Measurements from ENCODE around the gene ZNF800.

ZNF800 gene

GRCh38 chr7:127379642-127380041 lies 12.9 kb downstream of the ZNF800 start:
- Mint-ChIP-seq H3K4me1 (ENCODE audit: low read depth) (peaks cover 45% of the 10 kb centered on the region), H3K9me3 (no peaks in the 10 kb centered on the region), H3K4me3 (no peak overlapping the region), H3K36me3 (ENCODE audit: low read depth) (peaks cover 23% of the 10 kb centered on the region), H3K27me3 (ENCODE audit: low read depth) (no peaks in the 10 kb centered on the region), H3K27ac (no peak overlapping the region)

- Mint-ChIP-seq H3K4me3 (no peak overlapping the region), H3K4me1 (ENCODE audit: low read depth) (peaks cover 47% of the 10 kb centered on the region), H3K9me3 (no peaks in the 10 kb centered on the region), H3K27ac (no peak overlapping the region), H3K27me3 (ENCODE audit: low read depth) (no peaks in the 10 kb centered on the region), H3K36me3 (ENCODE audit: low read depth) (peaks cover 28% of the 10 kb centered on the region)
Measured at GRCh38 chr7:127378537-127378936, 14.0 kb downstream of the ZNF800 start.

GRCh38 chr7:127377425-127377824 lies 15.1 kb downstream of the ZNF800 start:
- Mint-ChIP-seq H3K4me3 (no peak overlapping the region), H3K36me3 (ENCODE audit: low read depth) (peaks cover 28% of the 10 kb centered on the region), H3K27me3 (ENCODE audit: low read depth) (no peaks in the 10 kb centered on the region), H3K9me3 (no peaks in the 10 kb centered on the region), H3K27ac (no peak overlapping the region), H3K4me1 (ENCODE audit: low read depth) (peaks cover 38% of the 10 kb centered on the region)

- no peak overlapping the region for H3K4me3 Mint-ChIP-seq
- H3K9me3 Mint-ChIP-seq: no peaks in the 10 kb centered on the region
- no peak overlapping the region for H3K27ac Mint-ChIP-seq
- peaks cover 26% of the 10 kb centered on the region for H3K36me3 Mint-ChIP-seq (ENCODE audit: low read depth)
- no peaks in the 10 kb centered on the region for H3K27me3 Mint-ChIP-seq (ENCODE audit: low read depth)
- peaks cover 31% of the 10 kb centered on the region for H3K4me1 Mint-ChIP-seq (ENCODE audit: low read depth)
Measured at GRCh38 chr7:127375631-127376030, 16.9 kb downstream of the ZNF800 start.

- Mint-ChIP-seq H3K27me3 (ENCODE audit: low read depth) (no peaks in the 10 kb centered on the region), H3K4me3 (no peak overlapping the region), H3K4me1 (ENCODE audit: low read depth) (peaks cover 10% of the 10 kb centered on the region), H3K36me3 (ENCODE audit: low read depth) (peaks cover 15% of the 10 kb centered on the region), H3K27ac (no peak overlapping the region), H3K9me3 (no peaks in the 10 kb centered on the region)
Measured at GRCh38 chr7:127367679-127368078, 24.8 kb downstream of the ZNF800 start.

GRCh38 chr7:127366680-127367079 lies 25.8 kb downstream of the ZNF800 start:
- Mint-ChIP-seq H3K9me3 (no peaks in the 10 kb centered on the region), H3K27ac (no peak overlapping the region), H3K36me3 (ENCODE audit: low read depth) (peaks cover 15% of the 10 kb centered on the region), H3K27me3 (ENCODE audit: low read depth) (no peaks in the 10 kb centered on the region), H3K4me1 (ENCODE audit: low read depth) (peaks cover 10% of the 10 kb centered on the region), H3K4me3 (no peak overlapping the region)

- Mint-ChIP-seq H3K36me3 (ENCODE audit: low read depth) (peaks cover 15% of the 10 kb centered on the region), H3K4me1 (ENCODE audit: low read depth) (peaks cover 9% of the 10 kb centered on the region), H3K27me3 (ENCODE audit: low read depth) (no peaks in the 10 kb centered on the region), H3K27ac (no peak overlapping the region), H3K4me3 (no peak overlapping the region), H3K9me3 (no peaks in the 10 kb centered on the region)
Measured at GRCh38 chr7:127365957-127366315, 26.6 kb downstream of the ZNF800 start.

GRCh38 chr7:127365164-127365956 lies 27.1 kb downstream of the ZNF800 start:
- no peaks in the 10 kb centered on the region for H3K27me3 Mint-ChIP-seq (ENCODE audit: low read depth)
- peaks cover 9% of the 10 kb centered on the region for H3K4me1 Mint-ChIP-seq (ENCODE audit: low read depth)
- no peak overlapping the region for H3K27ac Mint-ChIP-seq
- no peaks in the 10 kb centered on the region for H3K9me3 Mint-ChIP-seq
- peaks cover 15% of the 10 kb centered on the region for H3K36me3 Mint-ChIP-seq (ENCODE audit: low read depth)
- no peak overlapping the region for H3K4me3 Mint-ChIP-seq

- Mint-ChIP-seq H3K4me3 (no peak overlapping the region), H3K9me3 (no peaks in the 10 kb centered on the region), H3K4me1 (ENCODE audit: low read depth) (peaks cover 4% of the 10 kb centered on the region), H3K27ac (no peak overlapping the region), H3K27me3 (ENCODE audit: low read depth) (no peaks in the 10 kb centered on the region), H3K36me3 (ENCODE audit: low read depth) (peaks cover 7% of the 10 kb centered on the region)
Measured at GRCh38 chr7:127362364-127363027, 30.0 kb downstream of the ZNF800 start.

- no peak overlapping the region for H3K27ac Mint-ChIP-seq
- no peaks in the 10 kb centered on the region for H3K9me3 Mint-ChIP-seq
- no peaks in the 10 kb centered on the region for H3K27me3 Mint-ChIP-seq (ENCODE audit: low read depth)
- H3K36me3 Mint-ChIP-seq (ENCODE audit: low read depth): peaks cover 7% of the 10 kb centered on the region
- H3K4me1 Mint-ChIP-seq (ENCODE audit: low read depth): peaks cover 4% of the 10 kb centered on the region
- no peak overlapping the region for H3K4me3 Mint-ChIP-seq
Measured at GRCh38 chr7:127361736-127362135, 30.8 kb downstream of the ZNF800 start.

GRCh38 chr7:127359011-127359410 lies 33.5 kb downstream of the ZNF800 start:
- H3K36me3 Mint-ChIP-seq (ENCODE audit: low read depth): peaks cover 8% of the 10 kb centered on the region
- no peak overlapping the region for H3K4me3 Mint-ChIP-seq
- no peaks in the 10 kb centered on the region for H3K27me3 Mint-ChIP-seq (ENCODE audit: low read depth)
- no peak overlapping the region for H3K27ac Mint-ChIP-seq
- no peaks in the 10 kb centered on the region for H3K4me1 Mint-ChIP-seq (ENCODE audit: low read depth)
- no peaks in the 10 kb centered on the region for H3K9me3 Mint-ChIP-seq

GRCh38 chr7:127353897-127354296 lies 38.6 kb downstream of the ZNF800 start:
- Mint-ChIP-seq H3K4me3 (no peak overlapping the region), H3K4me1 (ENCODE audit: low read depth) (peaks cover 2% of the 10 kb centered on the region), H3K9me3 (no peaks in the 10 kb centered on the region), H3K27me3 (ENCODE audit: low read depth) (no peaks in the 10 kb centered on the region), H3K36me3 (ENCODE audit: low read depth) (peaks cover 14% of the 10 kb centered on the region), H3K27ac (no peak overlapping the region)

- Mint-ChIP-seq H3K9me3 (no peaks in the 10 kb centered on the region), H3K36me3 (ENCODE audit: low read depth) (peaks cover 17% of the 10 kb centered on the region), H3K4me1 (ENCODE audit: low read depth) (peaks cover 2% of the 10 kb centered on the region), H3K27ac (no peak overlapping the region), H3K27me3 (ENCODE audit: low read depth) (peaks cover 16% of the 10 kb centered on the region), H3K4me3 (no peak overlapping the region)
Measured at GRCh38 chr7:127350586-127350985, 41.9 kb downstream of the ZNF800 start.

GRCh38 chr7:127349881-127350280 lies 42.6 kb downstream of the ZNF800 start:
- Mint-ChIP-seq H3K4me3 (no peak overlapping the region), H3K4me1 (ENCODE audit: low read depth) (peaks cover 2% of the 10 kb centered on the region), H3K27me3 (ENCODE audit: low read depth) (peaks cover 23% of the 10 kb centered on the region), H3K27ac (no peak overlapping the region), H3K36me3 (ENCODE audit: low read depth) (peaks cover 12% of the 10 kb centered on the region), H3K9me3 (no peaks in the 10 kb centered on the region)

- H3K4me1 Mint-ChIP-seq (ENCODE audit: low read depth): peaks cover 2% of the 10 kb centered on the region
Measured at GRCh38 chr7:127348247-127348631, 44.3 kb downstream of the ZNF800 start.

More at GRCh38 chr7:127348247-127348631, 44.3 kb downstream of the ZNF800 start:
- Mint-ChIP-seq H3K27ac (no peak overlapping the region), H3K9me3 (no peaks in the 10 kb centered on the region), H3K36me3 (ENCODE audit: low read depth) (peaks cover 12% of the 10 kb centered on the region), H3K27me3 (ENCODE audit: low read depth) (peaks cover 26% of the 10 kb centered on the region), H3K4me3 (no peak overlapping the region)
